Activated CD4-positive, alpha-beta T cell treated with anti-CD3 and anti-CD28 coated beads, Interleukin-2, amount 50 U/mL, for 24 hours (primary cell): ENCODE measurements around the gene PKHD1.
"Not testable (repeated sequence)": the region's sequence is repeated elsewhere in the genome, so short reads cannot be mapped to it uniquely, and the experiment has no call there.

Source experiments
- DNase-seq, 2 donors: peaks; one replicate each; pipeline ENCODE4 v3.0.0-alpha.2; 2020; ENCODE audit warnings: low read depth in 1 of 2, low spot score in 1 of 2

Gene PKHD1

GRCh38 chr6:51865176-51865575, 222.2 kb downstream of the PKHD1 start:
- no peak for DNase-seq

- DNase-seq = no peak
These were observed 230.3 kb downstream of the PKHD1 start for GRCh38 chr6:51857134-51857533.

GRCh38 chr6:51856508-51856907, 230.9 kb downstream of the PKHD1 start:
- no peak for DNase-seq

- DNase-seq = peak in 1 of 2 donors; percentile 11
These were observed 231.9 kb downstream of the PKHD1 start for GRCh38 chr6:51855310-51856082.

GRCh38 chr6:51854876-51855275, 232.5 kb downstream of the PKHD1 start:
- no peak for DNase-seq

GRCh38 chr6:51854347-51854746, 233.1 kb downstream of the PKHD1 start:
- DNase-seq = no peak

GRCh38 chr6:51853109-51853508, 234.3 kb downstream of the PKHD1 start:
- DNase-seq = not testable (repeated sequence)

- no peak for DNase-seq
These were observed 240.9 kb downstream of the PKHD1 start for GRCh38 chr6:51846531-51846930.

GRCh38 chr6:51844336-51844735, 243.1 kb downstream of the PKHD1 start:
- DNase-seq = no peak

GRCh38 chr6:51843456-51844056, 243.9 kb downstream of the PKHD1 start:
- no peak for DNase-seq

GRCh38 chr6:51842804-51843378, 244.5 kb downstream of the PKHD1 start:
- DNase-seq = no peak

- DNase-seq = no peak
These were observed 245.2 kb downstream of the PKHD1 start for GRCh38 chr6:51842061-51842803.

GRCh38 chr6:51841626-51842025, 245.8 kb downstream of the PKHD1 start:
- no peak for DNase-seq

GRCh38 chr6:51839726-51840374, 247.6 kb downstream of the PKHD1 start:
- DNase-seq = no peak

GRCh38 chr6:51830666-51831065, 256.7 kb downstream of the PKHD1 start:
- no peak for DNase-seq

GRCh38 chr6:51827580-51827979, 259.8 kb downstream of the PKHD1 start:
- DNase-seq = no peak

- no peak for DNase-seq
These were observed 262.5 kb downstream of the PKHD1 start for GRCh38 chr6:51824940-51825339.

GRCh38 chr6:51820555-51820954, 266.9 kb downstream of the PKHD1 start:
- no peak for DNase-seq

- no peak for DNase-seq
These were observed 268.8 kb downstream of the PKHD1 start for GRCh38 chr6:51818520-51819022.

- DNase-seq = no peak
These were observed 269.6 kb downstream of the PKHD1 start for GRCh38 chr6:51817832-51818231.

GRCh38 chr6:51814418-51814817, 273.0 kb downstream of the PKHD1 start:
- no peak for DNase-seq
